A549 (cell line): ENCODE measurements around the gene ACAP1.

ENCODE experiments used
- MAX ChIP-seq: IDR thresholded peaks from 2 replicates; pipeline ENCODE4 v1.6.1; 2012
- MAZ ChIP-seq: fragments of 150-350 bp; IDR thresholded peaks from 2 replicates; pipeline ENCODE4 v1.6.1; 2014; ENCODE audit warnings: antibody characterized with exemption, low read depth, low read length, borderline replicate concordance
- SREBF2 ChIP-seq: fragments of 450-650 bp; IDR thresholded peaks from 2 replicates; pipeline ENCODE4 v1.6.1; 2014; ENCODE audit warnings: mild to moderate bottlenecking, moderate library complexity
- TF ChIP-seq, protein P1 (sequence below): fragments of >200 bp; sonication (Bioruptor Twin); formaldehyde crosslinking; IDR thresholded peaks from 3 replicates; pipeline ENCODE4 v1.5.1; 2016

DNA sequence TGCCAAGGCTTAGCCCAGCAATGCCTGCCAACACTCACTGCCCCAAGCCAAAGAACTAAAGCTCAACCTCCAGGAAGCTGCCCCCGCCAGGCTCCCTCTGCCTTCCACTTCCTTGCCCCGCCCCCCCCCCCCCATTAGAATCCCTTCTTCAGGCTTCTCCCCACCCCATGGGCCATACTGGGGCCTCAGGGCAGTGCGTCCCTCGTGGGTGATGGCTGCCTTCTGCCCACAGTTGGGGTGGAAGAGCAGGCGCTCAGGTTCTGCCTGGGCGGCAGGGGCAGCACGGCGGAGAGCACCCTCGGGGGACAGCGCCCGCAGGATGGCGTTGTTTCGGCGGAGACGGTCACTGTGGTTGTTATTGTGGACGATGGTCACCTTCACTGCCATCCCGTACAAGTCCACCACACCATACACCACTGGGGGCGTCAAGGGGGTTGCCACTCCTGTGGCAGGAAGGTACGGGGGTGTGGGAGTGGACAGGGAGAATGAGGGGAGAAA is 11.2 kb upstream of the ACAP1 start:
- TF ChIP-seq SREBF2 (no peak), MAX (no peak), MAZ (no peak)
- TF ChIP-seq, protein P1, sequence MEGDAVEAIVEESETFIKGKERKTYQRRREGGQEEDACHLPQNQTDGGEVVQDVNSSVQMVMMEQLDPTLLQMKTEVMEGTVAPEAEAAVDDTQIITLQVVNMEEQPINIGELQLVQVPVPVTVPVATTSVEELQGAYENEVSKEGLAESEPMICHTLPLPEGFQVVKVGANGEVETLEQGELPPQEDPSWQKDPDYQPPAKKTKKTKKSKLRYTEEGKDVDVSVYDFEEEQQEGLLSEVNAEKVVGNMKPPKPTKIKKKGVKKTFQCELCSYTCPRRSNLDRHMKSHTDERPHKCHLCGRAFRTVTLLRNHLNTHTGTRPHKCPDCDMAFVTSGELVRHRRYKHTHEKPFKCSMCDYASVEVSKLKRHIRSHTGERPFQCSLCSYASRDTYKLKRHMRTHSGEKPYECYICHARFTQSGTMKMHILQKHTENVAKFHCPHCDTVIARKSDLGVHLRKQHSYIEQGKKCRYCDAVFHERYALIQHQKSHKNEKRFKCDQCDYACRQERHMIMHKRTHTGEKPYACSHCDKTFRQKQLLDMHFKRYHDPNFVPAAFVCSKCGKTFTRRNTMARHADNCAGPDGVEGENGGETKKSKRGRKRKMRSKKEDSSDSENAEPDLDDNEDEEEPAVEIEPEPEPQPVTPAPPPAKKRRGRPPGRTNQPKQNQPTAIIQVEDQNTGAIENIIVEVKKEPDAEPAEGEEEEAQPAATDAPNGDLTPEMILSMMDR: no peak
